ENCODE measurements around the gene SH3D21. TPM values are rescaled to one million over a fixed set of nuclear protein-coding genes. Genes with fewer than 3 reads are reported as not detected.

The SH3D21 gene
- total RNA-seq, 2 donors from 2014 or later = 3.9 to 5.6 TPM

- TF ChIP-seq CTCF (IDR thresholded peaks at IDR 0.05) = no peak
- H3K27ac ChIP-seq = no peak overlapping the region
- no peaks in the 10 kb centered on the region for H3K27me3 ChIP-seq (replicated peaks; ENCODE audit: insufficient read depth)
These were observed 18.6 kb upstream of the SH3D21 start for GRCh38 chr1:36287595-36287994.

GRCh38 chr1:36295390-36295789 lies 10.8 kb upstream of the SH3D21 start:
- Histone ChIP-seq H3K4me1 (ENCODE audit: control insufficient read depth in 1 of 2, low read depth in 2 of 2) (no peaks in the 10 kb centered on the region), H3K4me3 (no peak overlapping the region), H3K27ac (no peak overlapping the region), H3K36me3 (peaks cover 48% of the 10 kb centered on the region), H3K9me3 (no peaks in the 10 kb centered on the region), H3K27me3 (replicated peaks; ENCODE audit: insufficient read depth) (no peaks in the 10 kb centered on the region)
- no peak for DNase-seq (ENCODE audit: low spot score)
- TF ChIP-seq CTCF (IDR thresholded peaks at IDR 0.05) = no peak
- ATAC-seq (ENCODE audit: insufficient number of reproducible peaks, low FRiP score, low read depth) = no peak

More at GRCh38 chr1:36287595-36287994, 18.6 kb upstream of the SH3D21 start:
- Histone ChIP-seq H3K4me1 (ENCODE audit: control insufficient read depth in 1 of 2, low read depth in 2 of 2) (peaks cover 0 to 21% of the 10 kb centered on the region in 2 donors), H3K4me3 (no peak overlapping the region), H3K9me3 (no peaks in the 10 kb centered on the region), H3K36me3 (peaks cover 54% of the 10 kb centered on the region)
- DNase-seq (ENCODE audit: low spot score) = no peak
- no peak for ATAC-seq (ENCODE audit: insufficient number of reproducible peaks, low FRiP score, low read depth)

GRCh38 chr1:36297062-36297461 lies 9.1 kb upstream of the SH3D21 start:
- Histone ChIP-seq H3K27me3 (replicated peaks; ENCODE audit: insufficient read depth) (no peaks in the 10 kb centered on the region), H3K27ac (no peak overlapping the region)

GRCh38 chr1:36298640-36299039 lies 7.5 kb upstream of the SH3D21 start:
- ATAC-seq (ENCODE audit: insufficient number of reproducible peaks, low FRiP score, low read depth) (no peak), DNase-seq (ENCODE audit: low spot score) (no peak)
- no peak for TF ChIP-seq CTCF (IDR thresholded peaks at IDR 0.05)
- no peak overlapping the region for H3K4me3 ChIP-seq
- H3K36me3 ChIP-seq = peaks cover 50% of the 10 kb centered on the region
- H3K9me3 ChIP-seq = no peaks in the 10 kb centered on the region
- H3K27me3 ChIP-seq (replicated peaks; ENCODE audit: insufficient read depth) = no peaks in the 10 kb centered on the region
- H3K27ac ChIP-seq = no peak overlapping the region
- no peaks in the 10 kb centered on the region for H3K4me1 ChIP-seq (ENCODE audit: control insufficient read depth in 1 of 2, low read depth in 2 of 2)

More at GRCh38 chr1:36297062-36297461, 9.1 kb upstream of the SH3D21 start:
- no peak overlapping the region for H3K4me3 ChIP-seq
- no peak for TF ChIP-seq CTCF (IDR thresholded peaks at IDR 0.05)
- no peak for DNase-seq (ENCODE audit: low spot score)
- H3K4me1 ChIP-seq (ENCODE audit: control insufficient read depth in 1 of 2, low read depth in 2 of 2) = no peaks in the 10 kb centered on the region
- no peaks in the 10 kb centered on the region for H3K9me3 ChIP-seq
- ATAC-seq (ENCODE audit: insufficient number of reproducible peaks, low FRiP score, low read depth) = no peak
- peaks cover 50% of the 10 kb centered on the region for H3K36me3 ChIP-seq

GRCh38 chr1:36300526-36300925 lies 5.6 kb upstream of the SH3D21 start:
- Histone ChIP-seq H3K36me3 (peaks cover 44% of the 10 kb centered on the region), H3K27ac (no peak overlapping the region), H3K9me3 (no peaks in the 10 kb centered on the region), H3K4me3 (no peak overlapping the region), H3K27me3 (replicated peaks; ENCODE audit: insufficient read depth) (no peaks in the 10 kb centered on the region), H3K4me1 (ENCODE audit: control insufficient read depth in 1 of 2, low read depth in 2 of 2) (peaks cover 0 to 3% of the 10 kb centered on the region in 2 donors)
- no peak for ATAC-seq (ENCODE audit: insufficient number of reproducible peaks, low FRiP score, low read depth)
- DNase-seq (ENCODE audit: low spot score) = no peak
- TF ChIP-seq CTCF (IDR thresholded peaks at IDR 0.05) = no peak

Measured in thoracic aorta (tissue), 2 donors.